Brain microvascular endothelial cell (primary cell): Measurements from ENCODE around the gene FARS2.

Experiments used
- DNase-seq: peaks from one replicate; pipeline ENCODE4 v3.0.0-alpha.2; 2020
- H3K27ac ChIP-seq: fragments of 250-450 bp; sonication (Bioruptor Pico); 2 replicates; pipeline ENCODE4 v1.5.1; 2020; ENCODE audit warnings: mild to moderate bottlenecking, moderate library complexity
- H3K27me3 ChIP-seq: fragments of 250-450 bp; sonication (Bioruptor Pico); replicated peaks from 2 replicates; pipeline ENCODE4 v1.5.1; 2020; ENCODE audit warnings: mild to moderate bottlenecking
- H3K36me3 ChIP-seq: fragments of 250-450 bp; sonication (Bioruptor Pico); replicated peaks from 2 replicates; pipeline ENCODE4 v1.5.1; 2020; ENCODE audit warnings: mild to moderate bottlenecking
- H3K4me3 ChIP-seq: 2 replicates; pipeline ENCODE4 v1.5.1; 2011; ENCODE audit warnings: low read depth, mild to moderate bottlenecking, control low read depth, low read length, moderate library complexity
- CTCF ChIP-seq: IDR thresholded peaks from 2 replicates; pipeline ENCODE4 v1.5.1; 2011; ENCODE audit warnings: low read depth, mild to moderate bottlenecking, moderate library complexity, low read length, control low read depth, inconsistent platforms; ENCODE audit errors: missing control alignments
- in situ Hi-C: cut with HindIII; loops from 2 replicates; pipeline ENCODE4 v1.10.0; 2017; ENCODE audit warnings: low sequenced_read_pairs, low pct_ligation_motif_present

The FARS2 gene

GRCh38 chr6:5619249-5619648, 357.9 kb downstream of the FARS2 start:
- no peak for DNase-seq
- H3K27me3 ChIP-seq = no peaks in the 10 kb centered on the region
- H3K4me3 ChIP-seq = no peak overlapping the region
- no peak overlapping the region for H3K27ac ChIP-seq
- in situ Hi-C loops = no loop called here
- no peaks in the 10 kb centered on the region for H3K36me3 ChIP-seq
- TF ChIP-seq CTCF = no peak

GRCh38 chr6:5622276-5623005, 361.1 kb downstream of the FARS2 start:
- Histone ChIP-seq H3K27me3 (no peaks in the 10 kb centered on the region), H3K4me3 (no peak overlapping the region), H3K27ac (no peak overlapping the region), H3K36me3 (no peaks in the 10 kb centered on the region)
- TF ChIP-seq CTCF = no peak
- DNase-seq = no peak
- in situ Hi-C loops = no loop called here

- Histone ChIP-seq H3K36me3 (no peaks in the 10 kb centered on the region), H3K27me3 (no peaks in the 10 kb centered on the region), H3K4me3 (no peak overlapping the region), H3K27ac (no peak overlapping the region)
- no peak for TF ChIP-seq CTCF
- in situ Hi-C loops = no loop called here
- no peak for DNase-seq
These were observed 362.5 kb downstream of the FARS2 start for GRCh38 chr6:5623769-5624168.

- DNase-seq = no peak
- Histone ChIP-seq H3K27ac (no peak overlapping the region), H3K4me3 (no peak overlapping the region), H3K36me3 (no peaks in the 10 kb centered on the region), H3K27me3 (no peaks in the 10 kb centered on the region)
- in situ Hi-C loops = no loop called here
- no peak for TF ChIP-seq CTCF
These were observed 362.9 kb downstream of the FARS2 start for GRCh38 chr6:5624256-5624655.

GRCh38 chr6:5626727-5627426, 365.6 kb downstream of the FARS2 start:
- in situ Hi-C loops = no loop called here
- no peak for DNase-seq
- no peak for TF ChIP-seq CTCF
- Histone ChIP-seq H3K36me3 (no peaks in the 10 kb centered on the region), H3K27ac (no peak overlapping the region), H3K27me3 (no peaks in the 10 kb centered on the region), H3K4me3 (no peak overlapping the region)

GRCh38 chr6:5630636-5631035, 369.3 kb downstream of the FARS2 start:
- H3K4me3 ChIP-seq = no peak overlapping the region
- in situ Hi-C loops = no loop called here
- TF ChIP-seq CTCF = no peak

More at GRCh38 chr6:5630636-5631035, 369.3 kb downstream of the FARS2 start:
- Histone ChIP-seq H3K36me3 (no peaks in the 10 kb centered on the region), H3K27me3 (no peaks in the 10 kb centered on the region), H3K27ac (no peak overlapping the region)
- DNase-seq = no peak
